22Rv1 (cell line): ENCODE results near the gene RTN4.

ENCODE experiments used
- ZFX ChIP-seq: fragments of 450-650 bp; IDR thresholded peaks from 2 replicates; pipeline ENCODE4 v1.6.1; 2017; ENCODE audit warnings: antibody characterized with exemption, borderline replicate concordance
- TF ChIP-seq, protein P1 (sequence below): fragments of 450-650 bp; IDR thresholded peaks from 2 replicates; pipeline ENCODE4 v1.5.1; 2017; ENCODE audit warnings: mild to moderate bottlenecking

DNA sequence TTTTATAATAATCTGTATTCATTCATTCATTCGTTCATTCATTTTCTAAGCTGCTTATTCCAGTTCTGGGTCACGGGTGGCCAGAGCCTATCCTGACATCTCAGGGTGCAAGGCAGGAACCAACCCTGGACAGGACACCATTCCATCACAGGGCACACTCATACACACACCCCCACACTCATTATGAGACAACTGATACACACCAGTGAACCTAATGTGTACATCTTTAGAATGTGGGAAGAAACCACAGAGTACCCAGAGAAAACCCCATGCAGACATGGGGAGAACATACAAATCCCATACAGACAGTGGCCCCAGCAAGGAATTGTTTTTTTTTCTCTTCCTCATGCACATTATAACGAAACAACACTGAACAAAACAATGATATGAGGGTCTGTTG, 54.7 kb downstream of the RTN4 start:
- TF ChIP-seq, protein P1, sequence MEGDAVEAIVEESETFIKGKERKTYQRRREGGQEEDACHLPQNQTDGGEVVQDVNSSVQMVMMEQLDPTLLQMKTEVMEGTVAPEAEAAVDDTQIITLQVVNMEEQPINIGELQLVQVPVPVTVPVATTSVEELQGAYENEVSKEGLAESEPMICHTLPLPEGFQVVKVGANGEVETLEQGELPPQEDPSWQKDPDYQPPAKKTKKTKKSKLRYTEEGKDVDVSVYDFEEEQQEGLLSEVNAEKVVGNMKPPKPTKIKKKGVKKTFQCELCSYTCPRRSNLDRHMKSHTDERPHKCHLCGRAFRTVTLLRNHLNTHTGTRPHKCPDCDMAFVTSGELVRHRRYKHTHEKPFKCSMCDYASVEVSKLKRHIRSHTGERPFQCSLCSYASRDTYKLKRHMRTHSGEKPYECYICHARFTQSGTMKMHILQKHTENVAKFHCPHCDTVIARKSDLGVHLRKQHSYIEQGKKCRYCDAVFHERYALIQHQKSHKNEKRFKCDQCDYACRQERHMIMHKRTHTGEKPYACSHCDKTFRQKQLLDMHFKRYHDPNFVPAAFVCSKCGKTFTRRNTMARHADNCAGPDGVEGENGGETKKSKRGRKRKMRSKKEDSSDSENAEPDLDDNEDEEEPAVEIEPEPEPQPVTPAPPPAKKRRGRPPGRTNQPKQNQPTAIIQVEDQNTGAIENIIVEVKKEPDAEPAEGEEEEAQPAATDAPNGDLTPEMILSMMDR: no peak
- TF ChIP-seq ZFX: no peak
